Stimulated activated naive CD8-positive, alpha-beta T cell treated with anti-CD3 and anti-CD28 coated beads, Interleukin-15, amount 100 ng/mL, for 72 hours (primary cell): ENCODE measurements around the gene PI4K2A.

Source experiments
- ATAC-seq: fragments of 150-1000 bp; cut with Tn5 transposase; 2 replicates; pipeline ENCODE4 v1.10.0; 2021; ENCODE audit warnings: mild to moderate bottlenecking, moderate library complexity
- DNase-seq, 2 donors: peaks; one replicate each; pipeline ENCODE4 v3.0.0; 2021 to 2022
- H3K27ac Mint-ChIP-seq, 2 donors: one replicate each; pipeline ENCODE4 v1.8.0; 2022; ENCODE audit warnings: mild to moderate bottlenecking in 2 of 2, mixed read lengths in 2 of 2, moderate library complexity in 2 of 2
- H3K27me3 Mint-ChIP-seq: one replicate; pipeline ENCODE4 v1.8.0; 2022; ENCODE audit warnings: mixed read lengths
- H3K4me1 Mint-ChIP-seq: one replicate; pipeline ENCODE4 v1.8.0; 2022; ENCODE audit warnings: mild to moderate bottlenecking, mixed read lengths
- H3K4me3 Mint-ChIP-seq, 2 donors: one replicate each; pipeline ENCODE4 v1.8.0; 2022; ENCODE audit warnings: mild to moderate bottlenecking in 2 of 2, mixed read lengths in 2 of 2, moderate library complexity in 1 of 2
- H3K9me3 Mint-ChIP-seq, 2 donors: one replicate each; pipeline ENCODE4 v1.8.0; 2022; ENCODE audit warnings: mixed read lengths in 2 of 2

The PI4K2A gene

DNA sequence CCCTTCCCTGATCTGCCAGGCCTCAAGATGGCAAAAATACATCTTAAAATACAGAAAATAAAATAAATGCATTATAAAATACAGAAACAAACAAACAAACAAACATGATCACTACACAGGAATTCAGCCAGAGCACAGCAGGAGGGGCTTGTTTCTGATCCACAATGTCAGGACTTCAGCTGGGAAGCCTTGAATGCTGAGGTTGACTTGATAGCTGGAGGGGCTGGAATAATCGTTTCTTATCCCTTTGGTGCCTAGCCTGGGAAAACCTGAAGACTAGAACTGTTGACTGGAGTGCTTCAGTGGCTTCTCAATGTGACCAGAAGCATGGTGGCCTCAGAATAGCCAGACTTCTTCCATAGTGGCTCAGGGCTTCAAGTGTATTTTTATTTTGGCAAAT lies 63.9 kb downstream of the PI4K2A start:
- ATAC-seq (no peak), DNase-seq (no peak)
- H3K4me3 Mint-ChIP-seq, result no peak overlapping the region
- H3K27ac Mint-ChIP-seq, result no peak overlapping the region
- no peaks in the 10 kb centered on the region for H3K9me3 Mint-ChIP-seq
- H3K4me1 Mint-ChIP-seq, result no peaks in the 10 kb centered on the region
- peaks cover 26% of the 10 kb centered on the region for H3K27me3 Mint-ChIP-seq

DNA sequence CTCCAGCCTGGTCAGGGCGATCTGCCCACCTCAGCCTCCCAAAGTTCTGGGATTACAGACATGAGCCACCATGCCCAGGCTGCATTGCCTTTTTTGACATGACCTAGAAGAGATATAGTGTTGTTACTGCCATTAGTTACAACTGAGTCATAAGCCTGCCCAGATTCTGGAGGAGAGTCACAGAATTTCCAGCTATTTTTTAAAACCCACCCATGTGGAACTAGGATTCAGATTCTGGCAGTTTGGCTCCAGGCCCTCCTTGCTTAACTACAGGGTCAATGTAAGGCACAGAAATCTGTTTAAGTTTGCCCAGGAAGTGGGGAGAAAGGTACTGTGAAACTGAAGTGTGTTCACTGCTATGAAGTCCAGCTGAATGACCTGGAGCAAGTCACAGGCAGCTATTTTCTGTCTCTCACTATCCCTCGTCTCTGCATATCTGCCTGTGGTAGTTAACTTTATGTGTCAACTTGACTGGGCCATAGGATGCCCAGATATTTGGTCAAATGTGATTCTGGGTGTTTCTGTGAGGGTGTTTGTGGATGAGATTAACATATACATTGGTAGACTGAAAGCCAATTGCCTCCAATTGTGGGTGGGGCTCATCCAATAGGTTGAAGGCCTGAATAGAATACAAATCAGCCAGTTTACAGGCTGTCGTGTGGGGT lies 64.7 kb downstream of the PI4K2A start:
- Mint-ChIP-seq H3K4me3 (no peak overlapping the region), H3K27ac (no peak overlapping the region), H3K27me3 (peaks cover 34% of the 10 kb centered on the region)

DNA sequence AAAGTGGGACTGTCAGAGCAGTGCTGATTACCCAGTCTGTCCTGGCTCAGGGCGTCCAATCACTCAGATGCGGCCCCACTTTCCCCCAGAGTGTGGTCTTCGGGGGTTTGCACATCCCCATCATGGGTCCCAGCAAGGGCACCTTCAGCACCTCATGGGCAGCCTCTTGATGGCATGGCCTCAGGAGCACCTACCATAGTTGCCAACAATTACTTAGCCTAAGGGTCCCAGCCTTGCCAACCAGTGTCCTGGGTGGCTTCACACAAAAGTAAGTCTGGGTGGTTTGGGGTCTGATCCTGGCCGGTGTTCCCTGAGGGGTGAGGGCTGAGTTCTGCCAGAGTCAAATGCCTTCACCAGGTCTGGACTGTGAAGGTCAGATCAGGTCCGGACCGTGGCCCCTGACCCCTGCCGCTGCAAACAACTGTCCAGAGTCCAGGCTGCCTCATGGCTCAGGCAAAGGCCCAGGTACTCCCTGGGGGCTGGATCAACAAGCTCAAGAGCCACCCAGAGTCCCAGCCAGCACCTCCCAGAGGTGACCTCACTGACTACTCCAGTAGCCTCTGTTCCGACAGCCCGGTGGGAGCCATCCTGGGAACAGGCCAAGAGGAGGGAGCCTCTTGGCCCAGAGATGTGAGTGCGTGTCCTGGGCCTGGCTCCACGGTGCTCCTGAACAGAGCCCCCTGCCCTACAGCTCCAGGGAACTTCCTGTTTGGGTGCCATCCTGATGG lies 66.8 kb downstream of the PI4K2A start:
- H3K9me3 Mint-ChIP-seq, result no peaks in the 10 kb centered on the region
- ATAC-seq, result peak; percentile 35
- H3K27me3 Mint-ChIP-seq, result peaks cover 38% of the 10 kb centered on the region
- no peak overlapping the region for H3K4me3 Mint-ChIP-seq
- no peak overlapping the region for H3K27ac Mint-ChIP-seq
- DNase-seq, result no peak
- H3K4me1 Mint-ChIP-seq, result no peaks in the 10 kb centered on the region

More for the DNA sequence above, 64.7 kb downstream of the PI4K2A start:
- Mint-ChIP-seq H3K4me1 (no peaks in the 10 kb centered on the region), H3K9me3 (no peaks in the 10 kb centered on the region)
- no peak for ATAC-seq
- no peak for DNase-seq

DNA sequence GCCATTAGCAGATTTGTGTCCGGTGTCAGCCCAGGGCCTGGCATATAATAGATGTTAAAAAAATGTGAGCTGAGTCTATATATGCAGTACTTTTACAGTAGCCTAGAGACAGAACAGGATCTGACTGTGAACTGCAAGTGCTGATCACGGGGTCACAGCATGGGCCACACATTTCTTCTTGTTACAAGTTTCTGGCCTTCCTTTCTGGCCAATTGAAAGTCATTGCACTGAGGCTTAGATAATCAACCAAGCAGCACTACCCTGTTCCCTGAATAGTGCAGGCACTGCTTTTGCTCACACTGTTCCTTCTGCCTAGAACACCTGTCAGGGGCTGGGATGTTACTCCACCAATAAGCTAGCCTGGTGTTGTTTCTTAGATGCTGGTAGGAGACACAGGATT lies 67.7 kb downstream of the PI4K2A start:
- Mint-ChIP-seq H3K4me1 (peaks cover 6% of the 10 kb centered on the region), H3K27me3 (peaks cover 42% of the 10 kb centered on the region), H3K27ac (no peak overlapping the region), H3K4me3 (no peak overlapping the region), H3K9me3 (no peaks in the 10 kb centered on the region)
- no peak for ATAC-seq
- no peak for DNase-seq

DNA sequence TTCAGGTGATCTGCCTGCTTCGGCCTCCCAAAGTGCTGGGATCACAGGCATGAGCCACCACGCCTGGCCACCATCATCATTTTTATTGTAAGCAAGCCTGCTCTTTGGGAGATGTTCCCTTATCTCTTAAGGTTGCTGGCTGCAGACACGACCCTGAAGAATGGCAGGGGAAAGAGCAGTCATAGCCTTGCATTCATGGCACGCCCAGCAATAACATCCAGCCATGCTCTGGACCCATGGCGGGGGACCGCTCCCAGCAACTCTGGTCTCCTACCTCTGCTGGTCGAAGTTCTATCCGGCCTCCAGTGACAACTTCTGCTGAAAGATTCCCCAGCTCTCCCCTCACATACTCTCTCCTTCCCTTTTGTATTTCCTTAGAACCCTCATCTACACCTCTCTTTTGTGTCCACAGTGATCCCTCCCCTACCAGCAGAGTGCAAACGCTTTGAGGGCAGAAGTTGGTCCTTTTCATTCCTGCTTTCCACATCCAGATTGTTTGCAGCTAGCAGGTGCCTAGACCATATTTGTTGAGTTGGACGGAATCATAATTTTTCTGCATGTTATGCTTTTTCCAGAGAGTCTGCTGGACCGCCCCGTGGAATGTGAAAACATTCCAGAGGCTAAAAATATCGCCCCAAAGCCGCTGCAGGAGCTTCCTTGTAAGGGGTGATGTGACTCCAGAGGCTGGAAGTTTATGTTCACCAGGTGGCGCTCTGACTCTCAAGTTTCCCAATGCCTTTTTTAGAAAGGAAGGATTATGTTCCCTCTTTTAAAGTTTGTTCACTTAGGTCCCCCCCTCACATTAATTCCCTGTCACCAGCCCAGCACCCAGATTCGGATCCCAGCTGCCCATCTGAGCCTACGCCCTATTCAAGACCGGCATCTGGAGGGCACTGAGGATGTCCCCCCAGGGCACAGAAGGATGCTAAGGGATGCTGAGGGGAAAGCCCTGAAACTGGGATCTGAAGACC lies 68.8 kb downstream of the PI4K2A start:
- peak in 1 of 2 donors; percentile 25 for DNase-seq
- H3K4me3 Mint-ChIP-seq, result no peak overlapping the region
- peaks cover 43% of the 10 kb centered on the region for H3K27me3 Mint-ChIP-seq
- H3K27ac Mint-ChIP-seq, result peak overlapping the region in 1 of 2 donors; percentile 24
- peaks cover 14% of the 10 kb centered on the region for H3K4me1 Mint-ChIP-seq
- no peak for ATAC-seq
- H3K9me3 Mint-ChIP-seq, result no peaks in the 10 kb centered on the region

DNA sequence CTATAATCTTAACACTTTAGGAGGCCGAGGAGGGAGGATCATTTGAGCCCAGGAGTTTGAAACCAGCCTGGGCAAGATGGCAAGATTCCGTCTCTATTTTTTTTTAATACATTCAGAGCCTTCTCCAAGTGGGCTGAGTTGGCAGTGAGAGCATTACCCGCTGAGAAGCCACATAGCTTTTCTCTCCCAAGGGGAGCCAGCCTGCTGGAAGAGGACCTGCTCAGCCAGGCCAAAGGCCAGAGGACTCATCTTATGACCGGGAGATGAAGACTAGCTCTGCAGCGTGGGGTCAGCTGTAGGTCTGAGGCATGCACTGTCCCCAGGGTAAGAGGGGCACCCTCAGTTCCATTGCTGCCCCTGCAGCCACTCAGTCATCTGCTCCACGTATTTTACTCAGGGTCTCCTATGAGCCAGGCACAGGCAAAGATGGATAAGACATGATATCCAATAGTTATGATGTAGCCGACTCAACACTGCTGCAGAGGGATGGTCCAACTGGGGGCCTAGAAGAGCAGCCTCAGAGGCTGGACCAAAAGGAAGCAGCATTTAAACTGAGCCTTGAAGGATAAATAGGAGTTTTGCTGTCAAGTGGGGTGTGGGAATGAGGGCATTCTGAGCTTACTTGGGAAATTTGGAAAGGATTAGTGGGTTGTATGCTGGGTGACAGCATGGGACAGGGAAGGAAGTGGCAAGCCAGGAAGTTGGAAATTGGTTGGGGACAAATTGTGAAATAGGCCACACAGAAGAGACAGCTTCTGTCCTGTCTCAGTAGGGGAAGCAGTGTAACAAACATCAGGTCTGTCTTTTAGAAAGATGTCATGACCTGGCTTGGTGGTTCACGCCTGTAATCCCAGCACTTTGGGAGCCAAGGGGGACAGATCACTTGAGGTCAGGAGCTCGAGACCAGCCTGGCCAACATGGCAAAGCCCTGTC lies 71.4 kb downstream of the PI4K2A start:
- Mint-ChIP-seq H3K4me3 (peak overlapping the region in 1 of 2 donors; percentile 79), H3K9me3 (no peaks in the 10 kb centered on the region), H3K27me3 (peaks cover 36% of the 10 kb centered on the region), H3K4me1 (peaks cover 14% of the 10 kb centered on the region), H3K27ac (no peak overlapping the region)
- no peak for DNase-seq
- ATAC-seq, result no peak

DNA sequence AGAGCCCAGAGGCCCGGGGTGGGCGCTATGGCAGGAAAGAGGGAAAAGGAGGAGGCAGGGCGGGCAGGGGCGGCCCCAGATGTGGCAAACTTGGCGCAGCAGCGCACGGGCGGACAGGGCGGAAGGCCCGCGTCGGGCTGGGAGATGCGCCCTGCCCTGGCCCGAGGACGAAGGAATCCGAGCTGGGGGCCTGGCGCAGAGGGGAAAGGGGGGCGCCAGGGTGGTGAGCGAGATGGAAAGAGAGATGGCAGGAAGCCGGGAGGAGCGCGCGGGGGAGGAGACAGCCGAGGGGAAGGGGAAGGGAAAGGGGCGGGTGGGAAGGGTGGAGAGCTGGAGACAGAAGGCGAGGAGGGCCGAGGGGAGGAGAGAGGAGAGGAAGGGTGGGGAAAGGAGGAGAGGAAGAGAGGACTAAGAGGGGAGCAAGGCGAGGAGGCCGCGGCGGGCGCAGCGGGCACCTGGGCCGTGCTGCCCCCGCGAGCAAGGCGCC lies 72.9 kb downstream of the PI4K2A start, which contains the start of gene MARVELD1:
MARVELD1 (plus strand) TSS at position 392 of the 487 bp plus-strand sequence. CDS start 147 bp downstream, outside the sequence.
- Mint-ChIP-seq H3K4me1 (peaks cover 14% of the 10 kb centered on the region), H3K9me3 (no peaks in the 10 kb centered on the region), H3K27ac (peak within 1 kb of the TSS; percentile 93 to 96), H3K4me3 (peak within 1 kb of the TSS; percentile 98 to 99), H3K27me3 (peaks cover 33% of the 10 kb centered on the region)
- peak; percentile 8 to 16 for DNase-seq
- ATAC-seq, result peak; percentile 23

DNA sequence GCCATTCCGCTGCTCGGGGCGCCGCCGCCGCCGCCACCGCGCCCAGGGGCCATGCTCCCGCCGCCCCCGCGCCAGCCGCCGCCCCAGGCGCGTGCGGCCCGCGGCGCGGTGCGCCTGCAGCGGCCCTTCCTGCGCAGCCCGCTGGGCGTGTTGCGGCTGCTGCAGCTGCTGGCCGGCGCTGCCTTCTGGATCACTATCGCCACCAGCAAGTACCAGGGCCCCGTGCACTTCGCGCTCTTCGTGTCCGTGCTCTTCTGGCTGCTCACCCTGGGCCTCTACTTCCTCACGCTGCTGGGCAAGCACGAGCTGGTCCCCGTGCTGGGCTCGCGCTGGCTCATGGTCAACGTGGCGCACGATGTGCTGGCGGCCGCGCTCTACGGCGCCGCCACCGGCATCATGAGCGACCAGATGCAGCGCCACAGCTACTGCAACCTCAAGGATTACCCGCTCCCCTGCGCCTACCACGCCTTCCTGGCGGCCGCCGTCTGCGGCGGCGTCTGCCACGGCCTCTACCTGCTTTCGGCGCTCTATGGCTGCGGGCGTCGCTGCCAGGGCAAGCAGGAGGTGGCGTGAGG lies 73.4 kb downstream of the PI4K2A start:
- H3K27me3 Mint-ChIP-seq, result peaks cover 28% of the 10 kb centered on the region
- H3K27ac Mint-ChIP-seq, result peak overlapping the region; percentile 93 to 96
- no peaks in the 10 kb centered on the region for H3K9me3 Mint-ChIP-seq
- peak overlapping the region; percentile 98 to 99 for H3K4me3 Mint-ChIP-seq
- peak; percentile 58 to 64 for DNase-seq
- peak; percentile 83 for ATAC-seq
- H3K4me1 Mint-ChIP-seq, result peaks cover 14% of the 10 kb centered on the region

DNA sequence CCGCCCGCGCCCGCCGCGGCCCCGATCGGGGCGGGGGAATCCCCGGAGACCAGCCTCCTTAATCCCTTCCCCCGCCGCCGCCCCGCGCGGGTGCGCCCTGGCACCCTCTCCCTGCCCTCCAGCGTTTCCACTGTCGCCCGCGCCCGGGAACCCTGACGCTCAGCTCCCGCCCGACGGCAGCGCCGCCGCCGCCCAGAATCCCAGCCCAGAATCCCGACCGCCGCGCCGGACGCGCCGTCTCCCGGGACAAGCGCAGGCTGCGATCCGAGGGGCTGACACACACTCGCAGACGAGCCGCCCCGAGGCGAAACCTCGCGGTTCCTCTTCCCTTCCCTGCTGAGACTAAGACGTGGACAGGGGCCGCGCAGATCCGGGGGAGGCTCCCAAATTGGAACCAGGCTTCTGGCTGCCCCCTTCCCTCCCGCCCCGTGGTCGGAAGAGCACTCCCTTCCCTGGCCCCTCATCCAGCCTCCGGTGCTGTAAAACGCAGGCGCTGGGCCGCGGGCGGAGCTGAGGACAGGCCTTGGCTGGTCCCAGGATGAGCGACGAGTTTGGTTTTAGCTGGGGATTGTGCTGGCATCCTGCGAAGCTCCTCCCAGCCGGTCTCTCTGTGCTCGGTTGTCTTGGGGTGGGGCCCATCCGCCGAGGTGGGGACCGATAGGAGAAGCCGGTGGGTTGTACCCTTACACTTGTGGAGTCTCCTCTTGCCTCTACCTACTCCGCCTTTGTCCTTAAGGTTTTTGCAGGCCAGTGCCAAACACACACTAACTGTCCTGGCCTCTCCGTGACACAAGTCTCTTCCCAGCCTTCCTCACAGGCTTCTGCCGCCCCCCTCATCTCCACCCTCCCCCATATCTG lies 74.2 kb downstream of the PI4K2A start:
- peak; percentile 44 for ATAC-seq
- Mint-ChIP-seq H3K4me3 (peak overlapping the region; percentile 98 to 99), H3K27ac (peak overlapping the region; percentile 90 to 93), H3K9me3 (no peaks in the 10 kb centered on the region), H3K27me3 (peaks cover 20% of the 10 kb centered on the region), H3K4me1 (peaks cover 14% of the 10 kb centered on the region)
- peak; percentile 15 to 34 for DNase-seq

DNA sequence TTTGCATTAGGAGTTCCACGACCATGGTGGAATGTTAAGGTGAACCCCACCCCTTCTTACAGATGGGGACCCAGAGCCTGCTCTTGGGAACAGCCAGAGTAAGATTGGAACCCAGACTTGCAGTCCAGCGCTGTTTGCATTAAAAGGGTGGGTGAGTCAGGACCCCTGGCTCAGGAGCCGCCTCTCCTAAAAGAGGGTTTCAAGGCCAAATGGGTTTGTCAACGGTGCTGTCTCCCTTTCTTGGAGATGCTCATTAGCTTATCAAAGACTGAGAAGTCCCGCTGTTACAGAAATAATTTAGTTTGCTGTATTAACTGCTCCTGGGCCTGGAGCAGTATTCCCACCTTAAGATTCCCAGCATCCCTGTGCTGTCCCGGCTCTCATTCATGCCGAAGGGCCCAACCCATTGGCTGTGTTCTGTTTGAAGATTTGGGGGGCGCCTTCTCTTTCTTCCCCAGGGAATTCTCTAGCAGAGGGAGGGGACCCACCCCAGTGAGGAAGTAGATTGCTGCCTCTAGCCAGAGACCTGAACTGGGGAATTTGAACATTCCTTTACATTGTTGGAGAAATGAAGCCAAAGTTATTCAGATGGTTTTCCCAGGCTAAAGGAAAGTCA lies 74.9 kb downstream of the PI4K2A start:
- ATAC-seq, result no peak
- Mint-ChIP-seq H3K27ac (no peak overlapping the region), H3K4me1 (peaks cover 14% of the 10 kb centered on the region), H3K4me3 (peak overlapping the region; percentile 98 to 99), H3K27me3 (peaks cover 15% of the 10 kb centered on the region), H3K9me3 (no peaks in the 10 kb centered on the region)
- no peak for DNase-seq

DNA sequence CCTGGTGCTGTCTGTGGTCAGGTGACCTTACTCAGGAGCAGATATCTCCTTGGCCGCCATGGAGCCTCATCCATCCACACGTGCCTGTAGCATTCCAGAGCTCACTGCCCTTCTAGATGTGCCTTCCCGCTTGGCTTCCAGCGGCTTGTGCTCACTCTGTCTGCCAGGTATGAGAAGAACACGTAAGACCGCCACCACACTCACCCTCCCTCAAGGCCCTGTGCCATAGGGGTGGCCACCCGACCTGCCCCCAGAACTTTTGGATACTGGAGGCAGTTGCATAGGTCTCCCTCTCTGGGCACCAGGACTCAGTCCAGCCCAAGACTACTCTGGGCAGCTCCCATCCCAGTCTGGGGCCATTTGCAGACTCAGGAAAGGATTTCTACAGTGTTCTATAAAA lies 77.2 kb downstream of the PI4K2A start:
- no peak overlapping the region for H3K27ac Mint-ChIP-seq

DNA sequence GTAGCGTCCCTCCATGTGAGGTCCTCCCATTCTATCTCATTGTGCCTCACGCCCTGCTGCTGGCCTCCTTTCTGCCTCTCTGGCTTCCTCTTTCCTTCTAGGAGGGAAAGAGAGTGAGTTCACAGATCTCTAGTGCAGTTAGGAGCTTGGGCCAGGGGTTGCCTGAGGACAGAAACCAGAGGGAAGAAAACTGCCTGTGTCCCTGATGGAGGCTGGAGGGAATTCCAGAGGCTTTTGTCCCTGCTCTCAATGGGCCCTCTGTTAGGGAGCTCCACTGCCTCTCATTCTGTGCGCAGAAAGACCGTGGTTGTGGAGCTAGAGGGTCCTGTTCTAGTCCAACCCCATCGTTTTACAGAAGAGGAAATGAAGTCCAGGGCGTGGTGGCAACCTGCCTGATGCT lies 77.7 kb downstream of the PI4K2A start:
- Mint-ChIP-seq H3K27me3 (peaks cover 1% of the 10 kb centered on the region), H3K4me1 (peaks cover 8% of the 10 kb centered on the region), H3K9me3 (no peaks in the 10 kb centered on the region), H3K4me3 (no peak overlapping the region), H3K27ac (no peak overlapping the region)
- ATAC-seq (no peak), DNase-seq (no peak)

More for the DNA sequence above, 77.2 kb downstream of the PI4K2A start:
- Mint-ChIP-seq H3K4me3 (no peak overlapping the region), H3K4me1 (peaks cover 14% of the 10 kb centered on the region), H3K9me3 (no peaks in the 10 kb centered on the region), H3K27me3 (peaks cover 7% of the 10 kb centered on the region)
- ATAC-seq (no peak), DNase-seq (no peak)

DNA sequence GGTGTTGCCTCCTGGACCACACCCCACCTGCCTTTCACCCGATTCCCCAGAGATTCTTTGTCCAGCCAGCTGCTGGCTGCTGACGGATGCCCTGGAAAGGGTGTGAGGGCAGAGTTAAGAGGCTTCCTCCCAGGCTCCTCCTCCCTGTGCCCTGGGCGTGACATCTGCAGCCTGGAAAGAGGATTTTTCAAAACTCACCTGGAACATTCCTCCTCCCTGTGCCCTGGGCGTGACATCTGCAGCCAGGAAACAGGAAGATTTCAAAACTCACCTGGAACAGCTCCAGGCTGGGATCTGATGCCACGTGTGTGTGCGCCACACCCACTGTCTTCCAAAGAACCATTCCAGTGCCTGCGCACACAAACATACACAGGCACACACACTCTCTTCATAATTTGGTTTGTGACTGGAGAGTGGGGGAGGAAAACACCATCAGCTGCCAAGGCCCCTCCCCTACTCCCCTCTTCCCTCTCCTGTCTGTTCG lies 78.2 kb downstream of the PI4K2A start:
- no peak overlapping the region for H3K27ac Mint-ChIP-seq
- no peaks in the 10 kb centered on the region for H3K9me3 Mint-ChIP-seq
- peaks cover 6% of the 10 kb centered on the region for H3K4me1 Mint-ChIP-seq
- H3K27me3 Mint-ChIP-seq, result no peaks in the 10 kb centered on the region
- DNase-seq, result no peak
- ATAC-seq, result no peak
- no peak overlapping the region for H3K4me3 Mint-ChIP-seq
